Measurements from ENCODE around the gene SAMD4A.

SAMD4A gene

DNA sequence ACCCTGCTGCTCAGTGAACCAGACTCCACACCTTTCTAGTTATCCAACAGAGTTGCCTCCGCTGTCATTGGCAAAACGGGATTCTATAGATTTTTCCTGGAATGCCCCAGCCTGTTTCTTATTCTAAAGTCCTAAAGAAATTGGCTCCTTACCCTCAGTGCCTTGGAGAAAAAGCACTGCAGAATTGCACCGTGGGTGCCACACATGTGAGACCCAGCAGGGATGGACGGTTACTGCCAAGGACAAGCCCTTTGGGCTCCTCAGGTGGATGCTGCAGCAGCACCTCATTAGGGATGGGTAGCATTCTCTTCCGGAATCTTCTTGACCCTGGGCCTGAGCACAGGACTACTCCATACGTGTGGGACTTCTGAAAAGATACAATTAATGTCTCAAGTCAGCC is 214.2 kb downstream of the SAMD4A start:
- no peak for DNase-seq (ENCODE audit: low read depth in 2 of 2)

GRCh38 chr14:54781961-54782750 is 215.2 kb downstream of the SAMD4A start:
- no peak for DNase-seq (ENCODE audit: low read depth in 2 of 2)

DNA sequence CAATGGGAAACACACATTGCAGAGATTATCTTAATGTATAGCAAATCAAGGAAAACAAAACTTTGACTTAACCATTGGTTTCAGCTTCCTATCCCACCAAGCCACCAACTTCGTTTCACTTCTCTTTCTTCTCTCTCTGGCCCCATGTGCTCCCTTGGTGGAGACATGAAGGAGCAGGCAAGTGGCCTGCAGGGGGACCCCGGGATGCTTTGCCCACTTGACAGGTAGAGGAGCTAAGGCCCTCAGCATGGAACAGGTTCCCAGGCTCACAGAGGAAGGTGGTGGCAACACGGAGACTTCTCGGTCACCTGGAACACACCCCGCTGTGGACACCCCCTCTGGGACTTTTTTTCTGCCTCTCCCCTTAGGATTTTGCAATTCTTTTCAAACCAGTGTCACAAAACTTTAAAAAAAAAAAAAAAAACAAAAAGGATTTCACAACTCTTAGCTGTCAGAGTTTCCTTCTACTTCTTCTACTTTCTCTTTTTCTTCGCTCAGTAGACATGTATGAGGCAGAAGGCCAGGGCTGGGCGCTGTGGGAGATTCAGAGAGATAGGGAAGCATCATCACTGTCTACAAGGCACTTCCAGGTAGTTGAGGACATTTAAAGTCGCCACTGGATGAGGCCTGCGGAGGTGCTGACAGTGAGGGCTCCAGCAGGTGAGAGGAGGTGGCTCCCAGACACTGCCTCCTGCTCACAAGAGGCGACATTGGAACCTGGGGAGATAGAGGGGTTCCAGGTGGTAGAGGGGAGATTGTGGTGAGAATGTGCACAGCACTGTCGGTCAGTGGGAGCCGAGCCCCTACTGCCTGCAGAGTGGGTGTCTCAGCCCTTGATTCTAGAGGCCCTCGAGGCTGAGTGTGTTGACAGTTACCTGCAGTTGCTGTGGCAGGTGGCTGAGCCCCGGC is 216.1 kb downstream of the SAMD4A start:
- no peak for DNase-seq (ENCODE audit: low read depth in 2 of 2)

DNA sequence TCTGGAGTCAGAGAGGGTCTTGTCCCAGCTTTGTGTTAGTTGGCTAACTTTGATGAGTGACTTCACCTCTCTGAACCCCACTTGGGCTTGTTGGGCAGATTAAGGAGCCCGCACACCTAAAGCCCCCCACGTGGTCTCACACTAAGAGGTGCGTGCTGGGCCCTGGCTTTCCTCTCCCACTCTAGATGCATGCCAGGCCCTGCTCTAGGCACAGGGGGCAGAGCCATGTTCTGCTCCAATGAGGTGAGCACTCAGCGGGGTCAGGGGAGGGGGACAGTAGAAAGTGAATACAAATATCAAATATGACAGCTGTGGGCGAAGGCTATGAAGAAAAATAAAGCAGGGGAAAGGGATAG is 216.7 kb downstream of the SAMD4A start:
- DNase-seq (ENCODE audit: low read depth in 2 of 2), result no peak

DNA sequence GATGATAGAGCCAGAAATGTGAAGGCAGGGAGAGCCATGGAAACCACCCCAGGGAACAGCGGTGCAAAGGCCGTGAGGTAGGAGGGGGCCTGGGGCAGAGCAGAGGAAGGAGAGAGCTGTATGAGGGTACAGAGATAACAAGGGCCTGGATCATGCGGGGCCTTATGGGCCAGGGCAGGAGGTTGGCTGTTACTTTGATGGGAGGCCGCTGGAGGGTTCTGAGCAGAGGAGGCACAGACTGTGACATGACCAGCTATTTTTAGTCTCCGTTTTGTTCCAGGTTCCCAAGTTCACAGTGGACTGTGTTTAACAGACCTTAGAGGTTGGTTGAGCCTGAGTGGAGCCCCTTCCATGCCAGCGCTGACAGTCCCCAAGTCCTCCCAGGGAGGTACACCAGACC is 217.1 kb downstream of the SAMD4A start:
- no peak for DNase-seq (ENCODE audit: low read depth in 2 of 2)

DNA sequence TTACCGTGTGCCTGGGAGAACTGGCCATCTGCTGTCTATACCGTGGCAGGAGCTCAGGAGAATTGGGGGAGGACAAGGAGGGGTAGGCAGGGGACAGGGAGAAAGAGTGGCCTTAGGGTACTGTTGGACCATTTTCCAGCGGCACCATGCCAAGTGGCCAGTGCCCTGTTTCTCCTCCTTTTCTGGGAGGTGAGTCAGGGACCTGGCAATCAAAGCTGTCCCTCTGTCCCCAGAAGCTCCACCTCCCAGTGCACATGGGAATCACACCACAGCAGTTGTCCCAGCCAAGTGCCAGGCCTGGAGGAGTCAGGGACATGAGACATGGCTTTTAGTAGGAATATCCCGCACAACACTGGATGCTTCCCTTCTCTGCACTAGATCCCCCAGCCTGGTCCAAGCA is 217.7 kb downstream of the SAMD4A start:
- DNase-seq (ENCODE audit: low read depth in 2 of 2), result no peak

DNA sequence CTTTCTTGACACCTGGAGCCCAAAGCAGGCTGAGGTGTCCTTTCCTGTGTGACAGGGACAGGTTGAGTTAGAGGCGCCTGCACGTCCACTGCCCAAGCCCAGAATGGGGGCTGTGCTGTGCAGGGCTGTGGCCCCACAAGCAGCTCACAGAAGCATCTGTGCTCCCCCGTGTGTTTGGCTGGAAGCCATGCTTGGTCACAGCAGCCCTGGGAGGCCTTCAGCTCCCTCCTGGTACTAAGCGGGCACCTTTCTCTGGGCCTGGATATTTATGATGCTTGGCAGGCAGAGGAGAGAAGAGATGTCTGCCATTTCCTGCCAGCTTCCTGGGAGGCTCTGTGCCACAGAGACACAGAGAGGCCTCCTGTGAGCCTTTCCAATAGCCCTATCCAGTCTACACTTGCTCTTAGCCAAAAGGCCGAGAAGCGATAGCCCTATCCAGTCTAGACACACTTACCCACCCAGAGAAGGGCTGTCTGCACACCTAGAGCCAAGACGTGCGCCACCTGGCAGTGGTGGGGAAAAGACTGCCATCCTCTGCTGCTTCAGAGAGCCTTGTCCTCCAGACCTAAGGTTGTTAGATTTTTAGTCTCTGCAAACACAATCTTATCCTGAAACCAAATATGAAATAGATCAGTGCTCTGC is 218.3 kb downstream of the SAMD4A start:
- no peak for DNase-seq (ENCODE audit: low read depth in 2 of 2)

DNA sequence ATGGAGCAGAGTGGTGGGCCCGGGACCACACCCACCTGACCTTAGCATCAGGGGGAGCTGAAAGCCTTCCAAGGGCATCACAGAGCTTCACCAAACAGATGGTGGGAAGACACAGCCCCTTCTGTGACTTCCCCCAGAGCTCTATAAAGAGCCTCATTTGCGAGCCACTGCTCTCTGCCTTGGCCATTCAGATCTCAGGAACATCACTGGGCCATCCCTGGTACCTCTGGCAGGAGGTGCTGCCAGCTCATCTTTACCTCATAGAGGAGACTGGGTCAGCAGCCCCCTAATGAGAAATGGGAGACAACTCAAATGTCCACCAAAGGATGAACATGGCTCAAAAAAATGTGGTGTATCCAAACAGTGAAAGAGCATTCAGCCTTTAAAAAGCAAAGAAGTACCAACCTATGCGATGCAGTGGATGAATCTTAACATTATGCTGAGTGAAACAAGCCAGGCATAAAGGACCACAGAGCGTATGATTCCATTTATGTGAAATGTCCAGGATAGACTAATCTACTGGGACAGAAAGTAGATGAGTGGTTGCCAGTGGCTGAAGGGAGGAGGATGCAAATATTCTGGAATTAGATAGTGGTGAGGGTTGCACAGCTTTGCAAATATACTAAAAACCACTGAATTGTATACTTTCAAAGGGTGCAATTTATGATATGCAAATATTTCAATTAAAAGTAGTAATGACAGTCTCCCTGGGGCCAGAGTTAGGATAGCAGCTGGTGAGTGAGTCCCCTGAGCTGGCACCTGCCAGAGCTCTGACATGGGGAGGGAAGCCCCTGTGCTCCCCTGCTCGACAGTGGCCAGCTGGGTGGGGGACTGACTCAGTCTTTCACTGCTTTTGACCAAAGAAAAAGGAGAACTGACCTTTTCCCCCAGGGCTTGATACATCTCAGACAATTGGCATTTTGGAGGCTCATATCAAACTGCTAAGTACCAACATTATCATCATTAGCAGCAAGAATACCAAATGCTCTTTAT is 219.1 kb downstream of the SAMD4A start:
- DNase-seq (ENCODE audit: low read depth in 2 of 2), result no peak

GRCh38 chr14:54786838-54787237 is 219.9 kb downstream of the SAMD4A start:
- no peak for DNase-seq (ENCODE audit: low read depth in 2 of 2)

DNA sequence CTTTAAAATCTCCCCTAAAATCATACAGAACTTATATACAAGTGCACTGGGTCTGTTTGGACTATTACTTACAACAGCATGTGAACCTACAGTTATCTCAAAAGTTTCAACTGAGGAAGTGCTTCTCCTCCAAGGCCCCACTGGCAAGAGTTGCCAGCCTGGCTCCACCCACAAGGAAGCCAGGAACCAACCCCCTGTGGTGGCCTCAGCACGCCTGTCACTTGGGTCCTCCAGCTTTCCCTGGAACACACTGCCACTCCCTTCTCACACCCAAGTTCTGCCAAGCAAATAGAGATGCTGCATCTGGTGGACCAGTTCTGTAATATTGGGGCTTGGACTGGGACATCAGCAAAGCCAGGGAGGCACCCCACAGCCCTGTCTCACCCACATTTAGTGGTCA is 220.3 kb downstream of the SAMD4A start:
- no peak for DNase-seq (ENCODE audit: low read depth in 2 of 2)

DNA sequence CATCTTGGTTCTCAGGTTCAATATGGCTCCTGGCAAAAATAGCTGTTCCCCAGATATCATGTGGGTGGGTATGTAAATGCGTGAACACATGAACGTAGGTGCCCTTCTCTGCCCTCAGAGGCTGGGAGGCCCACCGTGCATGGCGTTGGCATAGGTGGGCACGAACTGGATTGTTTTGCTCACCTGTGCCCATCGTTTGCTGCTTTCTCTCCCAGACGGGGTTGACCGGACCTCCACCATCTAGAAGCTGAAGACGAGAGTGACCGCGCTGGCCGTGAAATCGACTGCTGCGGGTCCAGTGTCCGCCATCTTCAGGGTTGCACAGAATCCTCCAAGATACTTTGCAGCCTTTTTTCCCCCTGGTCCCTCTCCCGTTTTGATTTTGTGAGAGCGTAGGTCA is 221.8 kb downstream of the SAMD4A start:
- DNase-seq (ENCODE audit: low read depth in 2 of 2), result no peak

- DNase-seq (ENCODE audit: low read depth in 2 of 2), result no peak
Measured at GRCh38 chr14:54789166-54789565, 222.2 kb downstream of the SAMD4A start.

DNA sequence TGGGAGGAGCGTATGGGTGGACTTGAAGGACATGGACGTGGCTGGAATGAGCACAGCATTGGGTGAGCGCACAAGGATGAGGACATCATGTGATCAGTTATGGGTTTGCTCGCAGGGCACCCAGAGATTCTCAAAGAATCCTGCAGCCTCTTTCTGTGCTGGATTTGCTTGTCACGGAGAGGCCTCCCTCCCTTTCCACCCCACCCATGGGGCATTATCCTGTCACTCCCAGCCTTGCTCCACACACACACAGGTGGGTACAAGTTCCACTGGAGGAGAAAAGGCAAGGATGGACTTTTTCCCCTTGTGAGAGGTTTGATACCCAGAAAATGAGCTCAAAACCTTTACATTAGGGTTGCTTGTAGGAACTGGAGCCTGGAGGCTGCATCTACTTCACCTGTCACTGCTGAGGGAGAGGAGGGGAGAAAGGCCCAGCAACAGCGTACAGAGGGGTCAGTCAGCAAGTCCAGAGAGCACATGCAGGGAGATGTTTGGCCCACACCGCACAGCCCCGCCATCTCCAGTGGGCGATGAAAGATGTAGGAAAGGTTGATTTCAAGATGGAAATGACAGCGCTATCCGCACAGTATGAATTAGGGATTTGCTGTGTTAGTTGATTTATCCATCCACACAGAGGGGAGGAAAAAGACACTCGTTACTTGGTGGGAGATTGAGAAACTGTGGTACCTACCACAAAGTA is 223.0 kb downstream of the SAMD4A start:
- DNase-seq (ENCODE audit: low read depth in 2 of 2), result no peak

DNA sequence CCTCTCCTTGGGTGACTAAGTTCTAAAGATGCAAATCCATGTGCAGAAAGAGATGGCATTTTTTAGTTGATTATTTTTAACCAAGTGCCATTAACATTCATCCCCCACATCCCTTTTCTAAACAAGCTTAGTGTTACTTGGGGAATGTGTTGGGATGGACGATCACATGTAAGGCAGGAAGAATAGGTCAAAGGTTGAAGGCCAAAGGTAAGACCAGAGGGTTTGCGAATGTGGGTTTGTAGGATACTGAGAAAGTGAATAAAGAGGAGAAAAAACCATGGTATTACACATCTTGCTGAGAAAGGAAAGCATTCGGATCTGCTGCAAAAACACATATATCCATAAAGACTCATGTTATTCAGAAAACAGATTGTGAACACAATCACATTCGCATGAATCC is 224.1 kb downstream of the SAMD4A start:
- DNase-seq (ENCODE audit: low read depth in 2 of 2), result no peak

- DNase-seq (ENCODE audit: low read depth in 2 of 2), result no peak
Measured at GRCh38 chr14:54792288-54792687, 225.4 kb downstream of the SAMD4A start.

GRCh38 chr14:54794159-54794558 is 227.2 kb downstream of the SAMD4A start:
- no peak for DNase-seq (ENCODE audit: low read depth in 2 of 2)

GRCh38 chr14:54794796-54795195 is 227.9 kb downstream of the SAMD4A start:
- no peak for DNase-seq (ENCODE audit: low read depth in 2 of 2)

DNA sequence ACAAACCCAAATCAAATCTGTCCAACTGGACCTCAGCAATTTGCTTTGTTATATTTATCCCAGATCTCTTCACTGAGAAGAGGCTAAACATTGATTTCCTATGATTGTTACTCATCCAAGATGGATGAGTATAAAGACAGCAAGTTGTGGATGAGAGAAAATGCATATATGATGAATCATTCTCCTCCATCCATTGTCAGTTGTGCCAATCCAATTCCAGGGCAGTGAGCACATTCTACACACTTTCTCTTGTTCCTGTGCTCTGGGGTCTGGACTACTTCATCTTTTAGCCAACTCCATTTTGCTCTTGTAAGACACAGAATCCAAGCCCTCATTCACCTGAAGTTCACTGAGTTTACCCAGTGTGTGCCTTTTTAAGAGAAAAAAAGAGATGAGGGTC is 230.0 kb downstream of the SAMD4A start:
- no peak for DNase-seq (ENCODE audit: low read depth in 2 of 2)

- DNase-seq (ENCODE audit: low read depth in 2 of 2), result no peak
Measured at GRCh38 chr14:54797556-54797955, 230.6 kb downstream of the SAMD4A start.

- DNase-seq (ENCODE audit: low read depth in 2 of 2), result no peak
Measured at GRCh38 chr14:54797986-54798385, 231.1 kb downstream of the SAMD4A start.

Data from stimulated activated CD4-positive, alpha-beta T cell treated with anti-CD3 and anti-CD28 coated beads, Interleukin-15, amount 100 ng/mL, for 48 hours (primary cell).